Parathyroid adenoma (tissue), 2 donors: Measurements from ENCODE around the gene ANGPTL7.

Source experiments
- H2AFZ ChIP-seq: fragments of 300-600 bp; sonication (generic); one replicate; pipeline ENCODE4 v1.7.0; 2017; ENCODE audit warnings: antibody characterized with exemption, mild to moderate bottlenecking
- H3K27ac ChIP-seq: fragments of 300-600 bp; sonication (generic); one replicate; pipeline ENCODE4 v1.7.0; 2017
- H3K27me3 ChIP-seq: fragments of 300-600 bp; sonication (generic); one replicate; pipeline ENCODE4 v1.7.0; 2017; ENCODE audit warnings: low read length; ENCODE audit not compliant: control insufficient read depth, insufficient read depth
- H3K36me3 ChIP-seq: fragments of 300-600 bp; sonication (generic); one replicate; pipeline ENCODE4 v1.7.0; 2017; ENCODE audit warnings: low read length; ENCODE audit not compliant: control insufficient read depth, insufficient read depth
- H3K4me1 ChIP-seq: fragments of 300-600 bp; sonication (generic); one replicate; pipeline ENCODE4 v1.7.0; 2017; ENCODE audit warnings: control low read depth
- H3K4me2 ChIP-seq: fragments of 300-600 bp; sonication (generic); one replicate; pipeline ENCODE4 v1.7.0; 2017; ENCODE audit warnings: low read length
- H3K4me3 ChIP-seq: fragments of 300-600 bp; sonication (generic); one replicate; pipeline ENCODE4 v1.7.0; 2017; ENCODE audit warnings: low read depth, low read length
- H3K79me2 ChIP-seq: fragments of 300-600 bp; sonication (generic); one replicate; pipeline ENCODE4 v1.7.0; 2017; ENCODE audit warnings: control low read depth
- H3K9ac ChIP-seq: fragments of 300-600 bp; sonication (generic); one replicate; pipeline ENCODE4 v1.7.0; 2017; ENCODE audit warnings: mild to moderate bottlenecking
- H3K9me3 ChIP-seq: fragments of 300-600 bp; sonication (generic); one replicate; pipeline ENCODE4 v1.7.0; 2017; ENCODE audit warnings: low read length; ENCODE audit not compliant: control insufficient read depth
- CTCF ChIP-seq: fragments of 300-600 bp; sonication (generic); IDR thresholded peaks from one replicate; pipeline ENCODE4 v1.7.0; 2017; ENCODE audit warnings: antibody characterized with exemption, mild to moderate bottlenecking
- donor health status: primary hyperparathyroidism.

ANGPTL7 gene

GRCh38 chr1:11151826-11152612 is 37.1 kb upstream of the ANGPTL7 start:
- Histone ChIP-seq H3K9ac (no peak overlapping the region), H3K9me3 (no peaks in the 10 kb centered on the region), H3K4me3 (no peak overlapping the region), H3K27ac (no peak overlapping the region), H3K4me1 (no peaks in the 10 kb centered on the region), H3K27me3 (no peaks in the 10 kb centered on the region), H3K79me2 (no peaks in the 10 kb centered on the region), H2AFZ (no peak overlapping the region), H3K4me2 (no peak overlapping the region), H3K36me3 (no peaks in the 10 kb centered on the region)
- no peak for TF ChIP-seq CTCF

GRCh38 chr1:11152755-11153154 is 36.4 kb upstream of the ANGPTL7 start:
- no peak for TF ChIP-seq CTCF
- Histone ChIP-seq H3K27me3 (no peaks in the 10 kb centered on the region), H2AFZ (no peak overlapping the region), H3K4me2 (no peak overlapping the region), H3K4me3 (no peak overlapping the region), H3K79me2 (no peaks in the 10 kb centered on the region), H3K9ac (no peak overlapping the region), H3K4me1 (peaks cover 5% of the 10 kb centered on the region), H3K27ac (no peak overlapping the region), H3K36me3 (no peaks in the 10 kb centered on the region), H3K9me3 (no peaks in the 10 kb centered on the region)

GRCh38 chr1:11153184-11153583 is 36.0 kb upstream of the ANGPTL7 start:
- Histone ChIP-seq H3K79me2 (no peaks in the 10 kb centered on the region), H3K4me2 (no peak overlapping the region), H3K27ac (no peak overlapping the region), H3K27me3 (no peaks in the 10 kb centered on the region), H3K36me3 (no peaks in the 10 kb centered on the region), H3K4me1 (peaks cover 10% of the 10 kb centered on the region), H2AFZ (no peak overlapping the region), H3K9me3 (no peaks in the 10 kb centered on the region), H3K4me3 (no peak overlapping the region), H3K9ac (no peak overlapping the region)
- no peak for TF ChIP-seq CTCF

- no peak overlapping the region for H2AFZ ChIP-seq
- no peaks in the 10 kb centered on the region for H3K9me3 ChIP-seq
- no peak overlapping the region for H3K4me3 ChIP-seq
- no peaks in the 10 kb centered on the region for H3K27me3 ChIP-seq
- H3K79me2 ChIP-seq = no peaks in the 10 kb centered on the region
- TF ChIP-seq CTCF = no peak
- peaks cover 19% of the 10 kb centered on the region for H3K4me1 ChIP-seq
- H3K27ac ChIP-seq = no peak overlapping the region
- H3K36me3 ChIP-seq = no peaks in the 10 kb centered on the region
- no peak overlapping the region for H3K4me2 ChIP-seq
- no peak overlapping the region for H3K9ac ChIP-seq
These were observed 32.7 kb upstream of the ANGPTL7 start for GRCh38 chr1:11156441-11156840.

GRCh38 chr1:11156963-11157362 is 32.2 kb upstream of the ANGPTL7 start:
- Histone ChIP-seq H3K27ac (no peak overlapping the region), H3K36me3 (no peaks in the 10 kb centered on the region)

More at GRCh38 chr1:11156963-11157362, 32.2 kb upstream of the ANGPTL7 start:
- H3K4me3 ChIP-seq = no peak overlapping the region
- H3K4me1 ChIP-seq = peaks cover 19% of the 10 kb centered on the region
- H2AFZ ChIP-seq = no peak overlapping the region
- H3K9me3 ChIP-seq = no peaks in the 10 kb centered on the region
- H3K27me3 ChIP-seq = no peaks in the 10 kb centered on the region
- H3K79me2 ChIP-seq = no peaks in the 10 kb centered on the region
- no peak for TF ChIP-seq CTCF
- H3K4me2 ChIP-seq = no peak overlapping the region
- no peak overlapping the region for H3K9ac ChIP-seq
